Endodermal cell (in vitro differentiated cells): ENCODE measurements around the gene EMILIN2. TPM values are rescaled to one million over a fixed set of nuclear protein-coding genes. Genes with fewer than 3 reads are reported as not detected.

Experiments used
- DNase-seq: peaks from one replicate; pipeline ENCODE4 v3.0.0-alpha.2; 2017
- H3K27ac ChIP-seq: 2 replicates; pipeline ENCODE4 v1.5.1; 2013; ENCODE audit warnings: mild to moderate bottlenecking, low read depth, low read length, moderate library complexity
- H3K27me3 ChIP-seq: 2 replicates; pipeline ENCODE4 v1.6.1; 2013; ENCODE audit warnings: mild to moderate bottlenecking, low read length, moderate library complexity; ENCODE audit not compliant: insufficient read depth, control insufficient read depth, poor library complexity, severe bottlenecking
- H3K36me3 ChIP-seq: 2 replicates; pipeline ENCODE4 v1.7.0; 2013; ENCODE audit warnings: mild to moderate bottlenecking, low read length, moderate library complexity; ENCODE audit not compliant: control insufficient read depth, insufficient read depth
- H3K4me1 ChIP-seq: one replicate; pipeline ENCODE4 v1.7.0; 2013; ENCODE audit warnings: low read length; ENCODE audit not compliant: control insufficient read depth, insufficient read depth
- H3K4me3 ChIP-seq: 2 replicates; pipeline ENCODE4 v1.5.1; 2013; ENCODE audit warnings: mild to moderate bottlenecking, low read length, moderate library complexity
- H3K9ac ChIP-seq: 2 replicates; pipeline ENCODE4 v1.6.1; 2013; ENCODE audit warnings: mild to moderate bottlenecking, low read length, moderate library complexity; ENCODE audit not compliant: poor library complexity, severe bottlenecking; ENCODE audit errors: extremely low read depth
- H3K9me3 ChIP-seq: 2 replicates; pipeline ENCODE4 v1.6.1; 2013; ENCODE audit warnings: mild to moderate bottlenecking, low read length, moderate library complexity; ENCODE audit not compliant: control insufficient read depth
- H3K27ac Mint-ChIP-seq: 2 replicates; pipeline ENCODE4 v1.8.0; 2020; ENCODE audit warnings: mixed read lengths
- H3K27me3 Mint-ChIP-seq: 2 replicates; pipeline ENCODE4 v1.8.0; 2021; ENCODE audit warnings: mild to moderate bottlenecking, mixed read lengths; ENCODE audit not compliant: insufficient read depth
- H3K36me3 Mint-ChIP-seq: 2 replicates; pipeline ENCODE4 v1.8.0; 2020; ENCODE audit warnings: low read depth, mixed read lengths
- H3K4me1 Mint-ChIP-seq: 2 replicates; pipeline ENCODE4 v1.8.0; 2020; ENCODE audit warnings: mixed read lengths
- H3K4me3 Mint-ChIP-seq: 2 replicates; pipeline ENCODE4 v1.8.0; 2020; ENCODE audit warnings: mild to moderate bottlenecking, moderate library complexity, mixed read lengths
- H3K9me3 Mint-ChIP-seq: 2 replicates; pipeline ENCODE4 v1.8.0; 2020; ENCODE audit warnings: mild to moderate bottlenecking, mixed read lengths
- CTCF ChIP-seq: fragments of 200-600 bp; sonication (generic); conservative IDR thresholded peaks from 2 replicates; pipeline ENCODE4 v1.5.0; 2021; ENCODE audit warnings: antibody characterized with exemption, mild to moderate bottlenecking
- WGBS, 2 experiments: methylation state at CpG; one replicate each; pipeline versions ENCODE4 v1.1.5 to v1.1.7; 2013; ENCODE audit warnings: missing lambda C conversion rate in 2 of 2, mixed read lengths in 1 of 2; ENCODE audit not compliant: insufficient coverage in 1 of 2, insufficient read length in 1 of 2; 5-methylcytosine and 5-hydroxymethylcytosine counted together
- total RNA-seq, 2 donors: library from RNA; stranded (reverse); fragmentation: NEBNext Ultra II Directional in 1 of 2; extraction: Animal tissue kit (Norgen Biotek cat#: 25700) in 1 of 2; gene quantifications; 2 replicates in 1 of 2; 3 replicates in 1 of 2; pipeline ENCODE4 v1.2.1, GENCODE V29; 2021

Gene EMILIN2
- total RNA-seq, 2 donors from 2014 or later, result 14.2 to 16.8 TPM

- peaks cover 65% of the 10 kb centered on the region for H3K27me3 Mint-ChIP-seq
- WGBS, 2 experiments, result 0 to 2% methylated on average over 37 to 80 of the region's 80 CpGs
Observed at GRCh38 chr18:2847317-2848246, 776 bp downstream of the EMILIN2 start.

GRCh38 chr18:2848247-2849246 is 1.7 kb downstream of the EMILIN2 start:
- 56 to 66% methylated on average over 13 to 16 of the region's 17 CpGs for WGBS, 2 experiments
- H3K27ac ChIP-seq, result no peak overlapping the region
- H3K9ac ChIP-seq, result peak overlapping the region; percentile 22
- peaks cover 6% of the 10 kb centered on the region for H3K4me1 ChIP-seq
- H3K4me1 Mint-ChIP-seq, result peaks cover 17% of the 10 kb centered on the region
- peaks cover 50% of the 10 kb centered on the region for H3K27me3 ChIP-seq
- H3K27me3 Mint-ChIP-seq, result peaks cover 67% of the 10 kb centered on the region
- no peak overlapping the region for H3K27ac Mint-ChIP-seq
- no peaks in the 10 kb centered on the region for H3K36me3 Mint-ChIP-seq
- peak overlapping the region; percentile 81 for H3K4me3 ChIP-seq
- H3K4me3 Mint-ChIP-seq, result peak overlapping the region; percentile 67
- no peaks in the 10 kb centered on the region for H3K9me3 Mint-ChIP-seq
- no peak for TF ChIP-seq CTCF
- H3K9me3 ChIP-seq, result no peaks in the 10 kb centered on the region
- no peak for DNase-seq
- H3K36me3 ChIP-seq, result no peaks in the 10 kb centered on the region

More at GRCh38 chr18:2847317-2848246, 776 bp downstream of the EMILIN2 start:
- no peaks in the 10 kb centered on the region for H3K9me3 Mint-ChIP-seq
- peak; percentile 75 for DNase-seq
- H3K36me3 Mint-ChIP-seq, result no peaks in the 10 kb centered on the region
- Histone ChIP-seq H3K9ac (peak overlapping the region; percentile 35), H3K4me3 (peak overlapping the region; percentile 81), H3K27ac (no peak overlapping the region), H3K27me3 (peaks cover 54% of the 10 kb centered on the region), H3K4me1 (peaks cover 2% of the 10 kb centered on the region), H3K9me3 (no peaks in the 10 kb centered on the region), H3K36me3 (no peaks in the 10 kb centered on the region)
- no peak for TF ChIP-seq CTCF
- H3K4me1 Mint-ChIP-seq, result peaks cover 13% of the 10 kb centered on the region
- peak overlapping the region; percentile 67 for H3K4me3 Mint-ChIP-seq
- H3K27ac Mint-ChIP-seq, result no peak overlapping the region

DNA sequence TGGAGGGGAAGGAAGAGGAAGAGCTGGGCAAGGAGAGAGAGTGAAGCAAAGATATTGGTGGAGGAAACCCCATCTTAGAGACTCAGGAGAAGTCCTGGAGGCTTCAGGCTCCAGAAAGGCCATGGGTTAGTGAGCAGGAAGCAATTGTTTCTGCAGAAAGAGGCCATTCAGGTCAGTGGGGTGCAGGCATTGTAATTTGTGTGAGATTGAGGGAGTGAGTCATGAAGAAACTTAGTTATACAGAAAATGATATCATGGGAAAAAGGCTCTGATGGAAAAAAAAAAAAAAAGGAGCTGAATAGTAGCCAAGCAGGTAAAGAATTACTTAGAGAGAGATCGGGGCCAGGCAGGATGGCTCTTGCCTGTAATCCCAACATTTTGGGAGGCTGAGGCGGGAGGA is 4.0 kb downstream of the EMILIN2 start:
- H3K9ac ChIP-seq, result no peak overlapping the region
- H3K9me3 ChIP-seq, result no peaks in the 10 kb centered on the region
- H3K36me3 ChIP-seq, result no peaks in the 10 kb centered on the region
- H3K4me3 ChIP-seq, result no peak overlapping the region
- DNase-seq, result no peak
- Mint-ChIP-seq H3K4me3 (no peak overlapping the region), H3K27ac (no peak overlapping the region), H3K27me3 (peaks cover 47% of the 10 kb centered on the region), H3K36me3 (no peaks in the 10 kb centered on the region), H3K4me1 (peaks cover 32% of the 10 kb centered on the region), H3K9me3 (no peaks in the 10 kb centered on the region)
- WGBS, 2 experiments, result 83 to 88% methylated on average over 1 to 2 of the region's 2 CpGs
- TF ChIP-seq CTCF, result no peak
- H3K27me3 ChIP-seq, result peaks cover 28% of the 10 kb centered on the region
- H3K4me1 ChIP-seq, result peaks cover 10% of the 10 kb centered on the region
- H3K27ac ChIP-seq, result no peak overlapping the region
